Fibroblast of lung (primary cell): ENCODE data around the gene GYG1.

ENCODE experiments used
- EZH2 ChIP-seq: IDR thresholded peaks from 2 replicates; pipeline ENCODE4 v1.5.1; 2012; ENCODE audit warnings: low read length, control low read depth, mild to moderate bottlenecking; ENCODE audit errors: missing control alignments
- TF ChIP-seq, protein P1 (sequence below), 2 donors: IDR thresholded peaks in 1 of 2; conservative IDR thresholded peaks in 1 of 2; 1 replicate in 1 of 2; 2 replicates in 1 of 2; pipeline ENCODE4 v1.5.1; 2011 to 2012; ENCODE audit warnings: low read length in 2 of 2, control low read depth in 1 of 2, inconsistent platforms in 1 of 2, low read depth in 1 of 2, mild to moderate bottlenecking in 1 of 2

GRCh38 chr3:149001727-149002126, 10.4 kb downstream of the GYG1 start:
- TF ChIP-seq, protein P1, sequence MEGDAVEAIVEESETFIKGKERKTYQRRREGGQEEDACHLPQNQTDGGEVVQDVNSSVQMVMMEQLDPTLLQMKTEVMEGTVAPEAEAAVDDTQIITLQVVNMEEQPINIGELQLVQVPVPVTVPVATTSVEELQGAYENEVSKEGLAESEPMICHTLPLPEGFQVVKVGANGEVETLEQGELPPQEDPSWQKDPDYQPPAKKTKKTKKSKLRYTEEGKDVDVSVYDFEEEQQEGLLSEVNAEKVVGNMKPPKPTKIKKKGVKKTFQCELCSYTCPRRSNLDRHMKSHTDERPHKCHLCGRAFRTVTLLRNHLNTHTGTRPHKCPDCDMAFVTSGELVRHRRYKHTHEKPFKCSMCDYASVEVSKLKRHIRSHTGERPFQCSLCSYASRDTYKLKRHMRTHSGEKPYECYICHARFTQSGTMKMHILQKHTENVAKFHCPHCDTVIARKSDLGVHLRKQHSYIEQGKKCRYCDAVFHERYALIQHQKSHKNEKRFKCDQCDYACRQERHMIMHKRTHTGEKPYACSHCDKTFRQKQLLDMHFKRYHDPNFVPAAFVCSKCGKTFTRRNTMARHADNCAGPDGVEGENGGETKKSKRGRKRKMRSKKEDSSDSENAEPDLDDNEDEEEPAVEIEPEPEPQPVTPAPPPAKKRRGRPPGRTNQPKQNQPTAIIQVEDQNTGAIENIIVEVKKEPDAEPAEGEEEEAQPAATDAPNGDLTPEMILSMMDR (conservative IDR thresholded peaks at IDR 0.05 in 1 of 2, IDR thresholded peaks at IDR 0.05 in 1 of 2; ENCODE audit: low read depth in 1 of 2, low read length in 2 of 2), result no peak
- TF ChIP-seq EZH2, result no peak
